ENCODE results near the gene GKN2. TPM values are rescaled to one million over a fixed set of nuclear protein-coding genes. Genes with fewer than 3 reads are reported as not detected.

The GKN2 gene
- total and polyA plus RNA-seq, 8 donors = 16.5 to 1,354 (median 221) TPM; not detected in 1

DNA sequence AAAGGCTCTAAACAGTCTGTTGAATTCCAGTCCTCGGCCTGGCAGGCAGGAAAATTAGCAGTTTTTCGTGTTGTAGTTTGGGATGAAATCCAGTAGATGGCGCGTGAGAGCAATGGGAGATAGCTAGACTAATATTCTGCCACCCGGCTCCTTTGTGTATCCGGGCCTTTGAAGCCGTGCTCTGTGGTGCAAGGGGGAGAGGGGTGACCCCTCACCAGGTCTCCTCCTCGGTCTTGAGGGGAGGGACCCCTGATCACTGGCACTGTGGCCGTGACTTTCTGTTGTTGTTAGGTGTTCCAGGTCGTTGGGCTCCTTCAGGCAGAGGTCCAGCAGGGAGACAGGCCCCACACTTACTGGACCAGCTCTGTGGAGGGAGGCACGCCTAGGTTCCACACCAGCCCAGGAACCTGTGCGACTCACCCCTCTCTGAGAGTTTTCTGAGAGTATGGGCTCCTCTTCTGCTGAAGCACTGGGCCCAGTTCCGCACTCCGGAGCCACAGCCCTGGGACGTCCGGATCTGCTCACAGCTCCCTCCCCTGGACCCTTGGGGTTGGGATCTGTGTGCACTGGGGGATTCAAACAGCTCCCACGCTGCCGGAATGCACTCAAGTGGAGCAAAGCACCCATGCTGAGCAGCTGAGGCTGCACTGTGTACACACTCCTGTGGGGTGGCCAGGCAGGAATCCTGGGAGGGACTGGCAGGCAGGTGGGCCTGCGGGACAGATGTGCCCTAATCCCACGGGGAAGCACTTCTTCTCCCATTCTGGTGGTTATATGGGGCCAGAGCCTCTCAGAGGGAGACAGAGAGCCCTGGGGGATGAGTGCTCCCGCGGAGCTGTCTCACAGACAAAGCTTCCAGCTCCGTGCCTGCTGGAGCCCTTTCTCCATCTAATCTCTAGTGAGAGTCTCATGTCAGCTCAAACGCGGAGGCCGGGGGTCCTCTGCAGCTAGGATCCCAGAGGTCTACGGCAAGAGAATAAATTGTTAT, 8.8 kb downstream of the GKN2 start:
- TF ChIP-seq POLR2AphosphoS5 (IDR thresholded peaks at IDR 0.05) = peak in 1 of 3 donors; percentile 54
- peak in 5 of 7 experiments; percentile 66 to 85 (median 79) for TF ChIP-seq CTCF (IDR thresholded peaks at IDR 0.05)
- no peak for TF ChIP-seq POLR2A (IDR thresholded peaks at IDR 0.05)
- no peak for TF ChIP-seq EP300 (IDR thresholded peaks at IDR 0.05)
- Histone ChIP-seq H3K36me3 (peaks cover 0 to 10% (median 2%) of the 10 kb centered on the region in 4 donors), H3K27me3 (no peaks in the 10 kb centered on the region), H3K27ac (peak overlapping the region in 1 of 5 donors; percentile 18), H3K4me3 (no peak overlapping the region), H3K9me3 (no peaks in the 10 kb centered on the region), H3K4me1 (peaks cover 0 to 14% (median 10%) of the 10 kb centered on the region in 4 donors)
- DNase-seq = peak; percentile 67 to 87
- intact Hi-C loops (cut with DNase I; ENCODE audit: low total_unique reads) = no loop called here
- 34 to 43% (median 38%) methylated on average over 20 to 27 of the region's 27 CpGs for WGBS, 5 donors

DNA sequence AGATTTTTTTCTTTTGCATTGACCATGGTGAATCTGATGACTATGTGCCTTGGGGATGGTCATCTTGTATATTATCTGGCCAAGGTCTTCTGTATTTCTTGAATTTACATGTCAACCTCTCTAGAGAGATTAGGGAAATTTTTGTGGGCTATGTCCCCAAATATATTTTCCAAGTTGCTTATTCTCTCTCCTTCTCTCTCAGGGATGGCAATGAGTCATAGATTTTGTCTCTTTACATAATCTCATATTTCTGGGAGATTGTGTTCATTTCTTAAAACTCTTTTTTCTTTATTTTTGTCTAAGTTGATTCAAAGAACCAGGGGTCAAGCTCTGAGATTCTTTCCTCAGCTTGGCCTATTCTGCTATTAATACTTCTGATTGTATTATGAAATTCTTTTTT, 9.9 kb downstream of the GKN2 start:
- intact Hi-C loops (cut with DNase I; ENCODE audit: low total_unique reads) = no loop called here
- no peak for TF ChIP-seq POLR2AphosphoS5 (IDR thresholded peaks at IDR 0.05)
- no peak for TF ChIP-seq EP300 (IDR thresholded peaks at IDR 0.05)
- TF ChIP-seq CTCF (IDR thresholded peaks at IDR 0.05) = no peak
- no peak for TF ChIP-seq POLR2A (IDR thresholded peaks at IDR 0.05)

GRCh38 chr2:68940369-68940768, 12.3 kb downstream of the GKN2 start:
- WGBS, 5 donors = 81 to 93% (median 88%) methylated on average over 1 of the region's 1 CpG
- Histone ChIP-seq H3K36me3 (peaks cover 0 to 10% (median 1%) of the 10 kb centered on the region in 4 donors), H3K4me1 (peaks cover 0 to 23% (median 9%) of the 10 kb centered on the region in 4 donors), H3K27me3 (no peaks in the 10 kb centered on the region), H3K27ac (no peak overlapping the region), H3K4me3 (no peak overlapping the region), H3K9me3 (no peaks in the 10 kb centered on the region)
- no peak for DNase-seq
- intact Hi-C loops (cut with DNase I; ENCODE audit: low total_unique reads) = no loop called here
- TF ChIP-seq CTCF (IDR thresholded peaks at IDR 0.05) (no peak), POLR2A (IDR thresholded peaks at IDR 0.05) (no peak), POLR2AphosphoS5 (IDR thresholded peaks at IDR 0.05) (no peak), EP300 (IDR thresholded peaks at IDR 0.05) (no peak)

More for the DNA sequence above, 9.9 kb downstream of the GKN2 start:
- no peak overlapping the region for H3K4me3 ChIP-seq
- no peaks in the 10 kb centered on the region for H3K9me3 ChIP-seq
- H3K4me1 ChIP-seq = peaks cover 0 to 14% (median 10%) of the 10 kb centered on the region in 4 donors
- no peak for DNase-seq
- no peak overlapping the region for H3K27ac ChIP-seq
- no peaks in the 10 kb centered on the region for H3K27me3 ChIP-seq
- H3K36me3 ChIP-seq = peaks cover 0 to 10% (median 2%) of the 10 kb centered on the region in 4 donors

DNA sequence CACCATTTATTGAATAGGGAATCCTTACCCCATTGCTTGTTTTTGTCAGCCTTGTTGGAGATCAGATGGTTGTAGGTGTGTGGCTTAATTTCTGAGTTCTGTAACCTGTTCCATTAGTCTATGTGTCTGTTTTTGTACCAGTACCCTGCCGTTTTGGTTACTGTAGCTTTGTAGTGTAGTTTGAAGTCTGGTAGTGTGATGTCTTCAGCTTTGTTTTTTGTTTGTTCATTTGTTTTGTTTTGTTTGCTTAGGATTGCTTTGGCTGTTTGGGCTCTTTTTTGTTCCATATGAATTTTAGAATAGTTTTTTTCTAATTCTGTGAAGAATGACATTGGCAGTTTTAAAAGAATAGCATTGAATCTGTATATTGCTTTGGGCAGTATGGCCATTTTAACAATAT, 12.7 kb downstream of the GKN2 start:
- H3K36me3 ChIP-seq = peaks cover 0 to 10% (median 0%) of the 10 kb centered on the region in 4 donors
- no peaks in the 10 kb centered on the region for H3K9me3 ChIP-seq
- WGBS, 5 donors = 95 to 100% (median 96%) methylated on average over 1 of the region's 1 CpG
- TF ChIP-seq EP300 (IDR thresholded peaks at IDR 0.05) (no peak), CTCF (IDR thresholded peaks at IDR 0.05) (no peak), POLR2A (IDR thresholded peaks at IDR 0.05) (no peak), POLR2AphosphoS5 (IDR thresholded peaks at IDR 0.05) (no peak)
- H3K4me1 ChIP-seq = peaks cover 0 to 23% (median 9%) of the 10 kb centered on the region in 4 donors
- no peak overlapping the region for H3K4me3 ChIP-seq
- H3K27me3 ChIP-seq = no peaks in the 10 kb centered on the region
- DNase-seq = no peak
- intact Hi-C loops (cut with DNase I; ENCODE audit: low total_unique reads) = no loop called here
- H3K27ac ChIP-seq = no peak overlapping the region

All from stomach (tissue), 9 donors.